ENCODE results near the gene COG5.

Gene COG5

DNA sequence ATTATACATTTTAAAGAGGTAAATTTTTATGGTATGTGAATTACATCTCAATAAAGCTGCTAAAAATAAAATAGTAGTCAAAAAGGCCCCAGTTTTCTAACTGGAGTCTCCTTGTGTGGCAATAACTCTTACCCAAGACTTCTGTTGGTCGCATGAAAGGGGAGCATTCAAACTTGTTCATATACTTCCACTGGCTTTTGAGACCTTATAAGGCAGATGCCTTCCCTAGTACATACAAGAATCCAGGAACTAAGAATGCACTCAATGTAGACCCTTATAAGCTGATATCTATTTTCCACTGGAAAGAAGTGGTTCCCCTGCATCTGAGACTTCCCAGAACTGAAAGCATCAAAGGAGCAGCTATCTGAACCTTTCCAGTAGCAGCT is 29.3 kb upstream of the COG5 start:
- H3K79me2 ChIP-seq (ENCODE audit: control insufficient read depth, insufficient read depth, low read length, poor library complexity), result no peaks in the 10 kb centered on the region
- no peak overlapping the region for H4K8ac ChIP-seq (ENCODE audit: low read depth, low read length)
- no peak overlapping the region for H3K4ac ChIP-seq (ENCODE audit: low read depth, low read length)
- H3K23ac ChIP-seq (ENCODE audit: low read length), result no peak overlapping the region
- no peak overlapping the region for H2BK120ac ChIP-seq (ENCODE audit: insufficient read depth, low read length, poor library complexity)
- no peak overlapping the region for H2BK5ac ChIP-seq (ENCODE audit: low read depth, low read length, poor library complexity)
- H3K14ac ChIP-seq (ENCODE audit: low read length), result no peak overlapping the region
- no peak overlapping the region for H3K9ac ChIP-seq (ENCODE audit: low read length)
- no peaks in the 10 kb centered on the region for H3K79me1 ChIP-seq (ENCODE audit: low read length)
- no peaks in the 10 kb centered on the region for H3K4me1 ChIP-seq (ENCODE audit: control insufficient read depth in 1 of 2, insufficient read depth in 2 of 2, low read length in 2 of 2)
- WGBS (ENCODE audit: extremely low coverage, insufficient coverage, insufficient read length), result no CpG with 5 or more reads among the region's 1 CpG
- no peaks in the 10 kb centered on the region for H3K27me3 ChIP-seq (ENCODE audit: insufficient read depth, low read length)
- no peak overlapping the region for H4K12ac ChIP-seq (ENCODE audit: low read depth, low read length)
- no peak overlapping the region for H3K18ac ChIP-seq (ENCODE audit: low read length)
- H3K4me2 ChIP-seq (ENCODE audit: low read length), result no peak overlapping the region
- H2AK5ac ChIP-seq (ENCODE audit: low read length), result no peak overlapping the region
- DNase-seq, result no peak
- no peaks in the 10 kb centered on the region for H3K9me3 ChIP-seq (ENCODE audit: insufficient read depth, low read depth, low read length)
- H3K27ac ChIP-seq (ENCODE audit: low read depth, low read length), result no peak overlapping the region
- no peak overlapping the region for H2AFZ ChIP-seq (ENCODE audit: insufficient read depth, low read length, poor library complexity)
- H3K36me3 ChIP-seq (ENCODE audit: control insufficient read depth in 1 of 2, insufficient read depth in 2 of 2, low read length in 2 of 2), result peaks cover 0 to 2% of the 10 kb centered on the region in 2 experiments
- H3K4me3 ChIP-seq (ENCODE audit: low read depth, low read length), result no peak overlapping the region
- no peak overlapping the region for H4K91ac ChIP-seq (ENCODE audit: low read depth, low read length)
- H2BK12ac ChIP-seq (ENCODE audit: low read length), result no peak overlapping the region

DNA sequence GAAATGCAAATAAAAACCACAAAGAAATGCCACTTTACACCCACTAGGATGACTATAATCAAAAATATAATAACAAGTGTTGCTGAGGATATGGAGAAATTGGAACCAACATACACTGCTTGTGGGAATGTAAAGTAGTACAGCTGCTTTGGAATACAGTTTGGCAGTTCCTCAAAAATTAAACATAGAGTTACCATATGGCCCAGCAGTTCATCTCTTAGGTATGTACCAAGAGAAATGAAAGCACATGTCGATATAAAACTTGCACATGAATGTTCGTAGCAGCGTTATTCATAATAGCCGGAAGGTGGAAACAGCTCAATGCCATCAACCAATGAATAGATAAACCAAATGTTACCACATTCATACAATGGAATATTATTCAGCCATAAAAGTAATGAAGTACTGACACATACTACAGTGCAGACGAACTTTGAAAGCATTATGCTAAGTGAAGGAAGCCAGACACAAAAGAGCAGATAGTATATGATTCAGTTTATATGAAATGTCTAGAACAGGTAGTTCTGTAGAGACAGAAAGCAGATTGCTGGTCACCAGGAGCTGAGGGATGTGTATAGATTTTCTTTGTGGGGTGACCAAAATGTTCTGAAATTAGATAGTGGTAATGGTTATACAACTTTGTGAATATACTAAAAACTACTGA is 28.8 kb upstream of the COG5 start:
- Histone ChIP-seq H2BK5ac (ENCODE audit: low read depth, low read length, poor library complexity) (no peak overlapping the region), H3K18ac (ENCODE audit: low read length) (no peak overlapping the region), H3K9ac (ENCODE audit: low read length) (no peak overlapping the region), H2BK12ac (ENCODE audit: low read length) (no peak overlapping the region), H4K8ac (ENCODE audit: low read depth, low read length) (no peak overlapping the region), H3K4ac (ENCODE audit: low read depth, low read length) (no peak overlapping the region), H3K79me2 (ENCODE audit: control insufficient read depth, insufficient read depth, low read length, poor library complexity) (no peaks in the 10 kb centered on the region), H3K27me3 (ENCODE audit: insufficient read depth, low read length) (no peaks in the 10 kb centered on the region), H2AK5ac (ENCODE audit: low read length) (no peak overlapping the region), H3K14ac (ENCODE audit: low read length) (no peak overlapping the region), H3K79me1 (ENCODE audit: low read length) (no peaks in the 10 kb centered on the region), H4K91ac (ENCODE audit: low read depth, low read length) (no peak overlapping the region), H3K4me1 (ENCODE audit: control insufficient read depth in 1 of 2, insufficient read depth in 2 of 2, low read length in 2 of 2) (no peaks in the 10 kb centered on the region), H2AFZ (ENCODE audit: insufficient read depth, low read length, poor library complexity) (no peak overlapping the region), H2BK120ac (ENCODE audit: insufficient read depth, low read length, poor library complexity) (no peak overlapping the region), H3K36me3 (ENCODE audit: control insufficient read depth in 1 of 2, insufficient read depth in 2 of 2, low read length in 2 of 2) (peaks cover 0 to 2% of the 10 kb centered on the region in 2 experiments), H3K27ac (ENCODE audit: low read depth, low read length) (no peak overlapping the region), H3K4me2 (ENCODE audit: low read length) (no peak overlapping the region), H3K4me3 (ENCODE audit: low read depth, low read length) (no peak overlapping the region), H4K12ac (ENCODE audit: low read depth, low read length) (no peak overlapping the region), H3K9me3 (ENCODE audit: insufficient read depth, low read depth, low read length) (no peaks in the 10 kb centered on the region), H3K23ac (ENCODE audit: low read length) (no peak overlapping the region)
- no peak for DNase-seq
- WGBS (ENCODE audit: extremely low coverage, insufficient coverage, insufficient read length), result no CpG with 5 or more reads among the region's 5 CpGs

- no peak overlapping the region for H3K23ac ChIP-seq (ENCODE audit: low read length)
- H3K27ac ChIP-seq (ENCODE audit: low read depth, low read length), result no peak overlapping the region
- H3K9ac ChIP-seq (ENCODE audit: low read length), result no peak overlapping the region
- H3K27me3 ChIP-seq (ENCODE audit: insufficient read depth, low read length), result no peaks in the 10 kb centered on the region
- no peaks in the 10 kb centered on the region for H3K4me1 ChIP-seq (ENCODE audit: control insufficient read depth in 1 of 2, insufficient read depth in 2 of 2, low read length in 2 of 2)
- DNase-seq, result no peak
- H4K12ac ChIP-seq (ENCODE audit: low read depth, low read length), result no peak overlapping the region
- H3K36me3 ChIP-seq (ENCODE audit: control insufficient read depth in 1 of 2, insufficient read depth in 2 of 2, low read length in 2 of 2), result peaks cover 0 to 2% of the 10 kb centered on the region in 2 experiments
- no peak overlapping the region for H4K91ac ChIP-seq (ENCODE audit: low read depth, low read length)
- H2AFZ ChIP-seq (ENCODE audit: insufficient read depth, low read length, poor library complexity), result no peak overlapping the region
- H2BK12ac ChIP-seq (ENCODE audit: low read length), result no peak overlapping the region
- no peak overlapping the region for H3K14ac ChIP-seq (ENCODE audit: low read length)
- no peak overlapping the region for H3K4me3 ChIP-seq (ENCODE audit: low read depth, low read length)
- H3K79me2 ChIP-seq (ENCODE audit: control insufficient read depth, insufficient read depth, low read length, poor library complexity), result no peaks in the 10 kb centered on the region
- no peak overlapping the region for H2BK120ac ChIP-seq (ENCODE audit: insufficient read depth, low read length, poor library complexity)
- H3K18ac ChIP-seq (ENCODE audit: low read length), result no peak overlapping the region
- no peaks in the 10 kb centered on the region for H3K79me1 ChIP-seq (ENCODE audit: low read length)
- H3K4me2 ChIP-seq (ENCODE audit: low read length), result no peak overlapping the region
- no peak overlapping the region for H4K8ac ChIP-seq (ENCODE audit: low read depth, low read length)
- no CpG with 5 or more reads among the region's 3 CpGs for WGBS (ENCODE audit: extremely low coverage, insufficient coverage, insufficient read length)
- H3K4ac ChIP-seq (ENCODE audit: low read depth, low read length), result no peak overlapping the region
- H2AK5ac ChIP-seq (ENCODE audit: low read length), result no peak overlapping the region
- no peaks in the 10 kb centered on the region for H3K9me3 ChIP-seq (ENCODE audit: insufficient read depth, low read depth, low read length)
- H2BK5ac ChIP-seq (ENCODE audit: low read depth, low read length, poor library complexity), result no peak overlapping the region
Measured at GRCh38 chr7:107591421-107591820, 27.7 kb upstream of the COG5 start.

GRCh38 chr7:107588529-107589130 is 24.9 kb upstream of the COG5 start:
- WGBS (ENCODE audit: extremely low coverage, insufficient coverage, insufficient read length), result no CpG with 5 or more reads among the region's 5 CpGs
- Histone ChIP-seq H3K79me1 (ENCODE audit: low read length) (no peaks in the 10 kb centered on the region), H3K4me1 (ENCODE audit: control insufficient read depth in 1 of 2, insufficient read depth in 2 of 2, low read length in 2 of 2) (no peaks in the 10 kb centered on the region), H3K23ac (ENCODE audit: low read length) (no peak overlapping the region), H3K9me3 (ENCODE audit: insufficient read depth, low read depth, low read length) (no peaks in the 10 kb centered on the region), H4K91ac (ENCODE audit: low read depth, low read length) (no peak overlapping the region), H2BK12ac (ENCODE audit: low read length) (no peak overlapping the region), H3K36me3 (ENCODE audit: control insufficient read depth in 1 of 2, insufficient read depth in 2 of 2, low read length in 2 of 2) (peaks cover 0 to 5% of the 10 kb centered on the region in 2 experiments), H4K12ac (ENCODE audit: low read depth, low read length) (no peak overlapping the region), H2BK5ac (ENCODE audit: low read depth, low read length, poor library complexity) (no peak overlapping the region), H3K27ac (ENCODE audit: low read depth, low read length) (no peak overlapping the region), H3K79me2 (ENCODE audit: control insufficient read depth, insufficient read depth, low read length, poor library complexity) (no peaks in the 10 kb centered on the region), H2AK5ac (ENCODE audit: low read length) (no peak overlapping the region), H2AFZ (ENCODE audit: insufficient read depth, low read length, poor library complexity) (no peak overlapping the region), H3K14ac (ENCODE audit: low read length) (no peak overlapping the region), H2BK120ac (ENCODE audit: insufficient read depth, low read length, poor library complexity) (no peak overlapping the region), H4K8ac (ENCODE audit: low read depth, low read length) (no peak overlapping the region), H3K27me3 (ENCODE audit: insufficient read depth, low read length) (no peaks in the 10 kb centered on the region), H3K4ac (ENCODE audit: low read depth, low read length) (no peak overlapping the region), H3K18ac (ENCODE audit: low read length) (no peak overlapping the region), H3K9ac (ENCODE audit: low read length) (no peak overlapping the region), H3K4me2 (ENCODE audit: low read length) (no peak overlapping the region), H3K4me3 (ENCODE audit: low read depth, low read length) (no peak overlapping the region)
- no peak for DNase-seq
